ENCODE results near the gene BBS5.
"Not testable (repeated sequence)": the region's sequence is repeated elsewhere in the genome, so short reads cannot be mapped to it uniquely, and the experiment has no call there.

The BBS5 gene

GRCh38 chr2:169486487-169486886, 7.2 kb downstream of the BBS5 start:
- DNase-seq (ENCODE audit: low read depth) = no peak

GRCh38 chr2:169490834-169491233, 11.5 kb downstream of the BBS5 start:
- DNase-seq (ENCODE audit: low read depth) = no peak

- DNase-seq (ENCODE audit: low read depth) = no peak
Measured at GRCh38 chr2:169491378-169491777, 12.1 kb downstream of the BBS5 start.

- no peak for DNase-seq (ENCODE audit: low read depth)
Measured at GRCh38 chr2:169493360-169493759, 14.1 kb downstream of the BBS5 start.

GRCh38 chr2:169495310-169495928, 16.1 kb downstream of the BBS5 start:
- no peak for DNase-seq (ENCODE audit: low read depth)

GRCh38 chr2:169504651-169505050, 25.4 kb downstream of the BBS5 start:
- DNase-seq (ENCODE audit: low read depth) = no peak

GRCh38 chr2:169507698-169508097, 28.4 kb downstream of the BBS5 start:
- DNase-seq (ENCODE audit: low read depth) = no peak

GRCh38 chr2:169509298-169509885, 30.1 kb downstream of the BBS5 start, which contains the start of gene KLHL41:
Gene KLHL41, plus strand, starts transcription at chr2:169509702. Its CDS starts 77 bp downstream, at chr2:169509779.
- no peak for DNase-seq (ENCODE audit: low read depth)

GRCh38 chr2:169509955-169510354, 30.7 kb downstream of the BBS5 start:
- no peak for DNase-seq (ENCODE audit: low read depth)

- no peak for DNase-seq (ENCODE audit: low read depth)
Measured at GRCh38 chr2:169510496-169510895, 31.2 kb downstream of the BBS5 start.

- DNase-seq (ENCODE audit: low read depth) = no peak
Measured at GRCh38 chr2:169511818-169512217, 32.5 kb downstream of the BBS5 start.

GRCh38 chr2:169512525-169512924, 33.2 kb downstream of the BBS5 start:
- no peak for DNase-seq (ENCODE audit: low read depth)

- DNase-seq (ENCODE audit: low read depth) = no peak
Measured at GRCh38 chr2:169513094-169513493, 33.8 kb downstream of the BBS5 start.

GRCh38 chr2:169513926-169514325, 34.6 kb downstream of the BBS5 start:
- DNase-seq (ENCODE audit: low read depth) = no peak

GRCh38 chr2:169514758-169515157, 35.5 kb downstream of the BBS5 start:
- DNase-seq (ENCODE audit: low read depth) = not testable (repeated sequence)

- DNase-seq (ENCODE audit: low read depth) = not testable (repeated sequence)
Measured at GRCh38 chr2:169516488-169516995, 37.2 kb downstream of the BBS5 start.

- no peak for DNase-seq (ENCODE audit: low read depth)
Measured at GRCh38 chr2:169520896-169521295, 41.6 kb downstream of the BBS5 start.

- no peak for DNase-seq (ENCODE audit: low read depth)
Measured at GRCh38 chr2:169523681-169524080, 44.4 kb downstream of the BBS5 start.

GRCh38 chr2:169525434-169525833, 46.1 kb downstream of the BBS5 start:
- no peak for DNase-seq (ENCODE audit: low read depth)

GRCh38 chr2:169526451-169526850, 47.2 kb downstream of the BBS5 start:
- DNase-seq (ENCODE audit: low read depth) = no peak

GRCh38 chr2:169528271-169528701, 49.0 kb downstream of the BBS5 start:
- DNase-seq (ENCODE audit: low read depth) = no peak

GRCh38 chr2:169539460-169539859, 60.2 kb downstream of the BBS5 start:
- not testable (repeated sequence) for DNase-seq (ENCODE audit: low read depth)

- no peak for DNase-seq (ENCODE audit: low read depth)
Measured at GRCh38 chr2:169540146-169540545, 60.9 kb downstream of the BBS5 start.

GRCh38 chr2:169542433-169542832, 63.1 kb downstream of the BBS5 start:
- DNase-seq (ENCODE audit: low read depth) = no peak

Measured in HS-27A (cell line).